Ramos (cell line): ENCODE data around the gene HOXC10.

Experiments
- in situ Hi-C: fragments of 300-500 bp; cut with MboI; formaldehyde crosslinking; loops from one replicate; pipeline ENCODE4 v1.14.3; 2022; ENCODE audit warnings: low sequenced_read_pairs; ENCODE audit not compliant: unreplicated experiment

The HOXC10 gene

GRCh38 chr12:53998110-53998899 lies 13.4 kb downstream of the HOXC10 start:
- in situ Hi-C loops, result loop anchor here (10.0 to 25.0 kb wide), 2 partner anchors 206 to 364 kb away; partner anchors contain the start of gene GPR84

GRCh38 chr12:53998900-53999236 lies 13.9 kb downstream of the HOXC10 start:
- in situ Hi-C loops, result loop anchor here (10.0 to 25.0 kb wide), 2 partner anchors 206 to 363 kb away; partner anchors contain the start of gene GPR84

- in situ Hi-C loops, result loop anchor here (10.0 to 25.0 kb wide), 2 partner anchors 205 to 363 kb away; partner anchors contain the start of gene GPR84
These were observed 14.7 kb downstream of the HOXC10 start for GRCh38 chr12:53999559-54000115.

GRCh38 chr12:54000116-54001114 lies 15.5 kb downstream of the HOXC10 start, which contains the start of gene HOXC9:
Gene HOXC9 (plus strand): TSS chr12:54000161. CDS start chr12:54000189, 28 bp downstream.
- in situ Hi-C loops, result no loop called here

- in situ Hi-C loops, result no loop called here
These were observed 16.6 kb downstream of the HOXC10 start for GRCh38 chr12:54001283-54002187.

- in situ Hi-C loops, result no loop called here
These were observed 17.4 kb downstream of the HOXC10 start for GRCh38 chr12:54002278-54002914.

- in situ Hi-C loops, result no loop called here
These were observed 18.0 kb downstream of the HOXC10 start for GRCh38 chr12:54002915-54003389.

- in situ Hi-C loops, result no loop called here
These were observed 18.7 kb downstream of the HOXC10 start for GRCh38 chr12:54003625-54004024.

- in situ Hi-C loops, result no loop called here
These were observed 19.3 kb downstream of the HOXC10 start for GRCh38 chr12:54004063-54004840.

GRCh38 chr12:54004841-54005530 lies 20.0 kb downstream of the HOXC10 start:
- in situ Hi-C loops, result no loop called here

GRCh38 chr12:54005531-54005852 lies 20.5 kb downstream of the HOXC10 start:
- in situ Hi-C loops, result no loop called here

- in situ Hi-C loops, result no loop called here
These were observed 21.1 kb downstream of the HOXC10 start for GRCh38 chr12:54005853-54006558.

- in situ Hi-C loops, result no loop called here
These were observed 21.7 kb downstream of the HOXC10 start for GRCh38 chr12:54006559-54007220.

GRCh38 chr12:54007538-54008259 lies 22.8 kb downstream of the HOXC10 start:
- in situ Hi-C loops, result no loop called here

GRCh38 chr12:54008260-54008552 lies 23.3 kb downstream of the HOXC10 start:
- in situ Hi-C loops, result no loop called here
